CD14-positive monocyte (primary cell): Measurements from ENCODE around the gene B4GALNT3. TPM values are rescaled to one million over a fixed set of nuclear protein-coding genes. Genes with fewer than 3 reads are reported as not detected.

Experiments used
- DNase-seq, 3 donors: peaks; one replicate each; pipeline ENCODE4 v3.0.0-alpha.2; 2011 to 2022
- H2AFZ ChIP-seq: 2 replicates; pipeline ENCODE4 v1.6.0; 2012; ENCODE audit warnings: mild to moderate bottlenecking, low read depth, low read length, inconsistent platforms; ENCODE audit not compliant: insufficient read depth, poor library complexity, severe bottlenecking
- H3K27ac ChIP-seq, 2 donors: 1 replicate in 1 of 2; 2 replicates in 1 of 2; pipeline ENCODE4 v1.5.1; 2012 to 2013; ENCODE audit warnings: low read length in 2 of 2, control low read depth in 1 of 2, inconsistent platforms in 1 of 2, low read depth in 1 of 2, mild to moderate bottlenecking in 1 of 2
- H3K27me3 ChIP-seq, 2 donors: one replicate each; pipeline versions ENCODE4 v1.6.0 to v1.6.1; 2011 to 2013; ENCODE audit warnings: low read length in 2 of 2; ENCODE audit not compliant: control insufficient read depth in 2 of 2, insufficient read depth in 2 of 2
- H3K36me3 ChIP-seq, 2 donors: replicated peaks in 1 of 2; 1 replicate in 1 of 2; 2 replicates in 1 of 2; pipeline versions ENCODE4 v1.5.1 to v1.6.1; 2012 to 2013; ENCODE audit warnings: low read length in 2 of 2, control low read depth in 1 of 2, inconsistent platforms in 1 of 2, mild to moderate bottlenecking in 1 of 2; ENCODE audit not compliant: insufficient read depth in 2 of 2, control insufficient read depth in 1 of 2
- H3K4me1 ChIP-seq, 2 donors: 1 replicate in 1 of 2; 2 replicates in 1 of 2; pipeline versions ENCODE4 v1.5.1 to v1.6.1; 2012 to 2013; ENCODE audit warnings: low read length in 2 of 2, control low read depth in 1 of 2, inconsistent platforms in 1 of 2, mild to moderate bottlenecking in 1 of 2, moderate library complexity in 1 of 2; ENCODE audit not compliant: insufficient read depth in 2 of 2, control insufficient read depth in 1 of 2
- H3K4me2 ChIP-seq: replicated peaks from 2 replicates; pipeline ENCODE3; 2012; ENCODE audit warnings: low read length, moderate library complexity, mild to moderate bottlenecking; ENCODE audit not compliant: poor library complexity, severe bottlenecking; ENCODE audit errors: extremely low read depth
- H3K4me3 ChIP-seq, 3 experiments: fragments of 200-600 bp in 1 of 3; sonication (generic) in 1 of 3; replicated peaks in 1 of 3; 1 replicate in 2 of 3; 2 replicates in 1 of 3; pipeline ENCODE4 v1.5.1; 2011 to 2013; ENCODE audit warnings: low read length in 3 of 3, mild to moderate bottlenecking in 3 of 3, control low read depth in 2 of 3, low read depth in 2 of 3, inconsistent platforms in 1 of 3, moderate library complexity in 1 of 3
- H3K79me2 ChIP-seq: 2 replicates; pipeline ENCODE4 v1.6.0; 2012; ENCODE audit warnings: mild to moderate bottlenecking, control low read depth, inconsistent platforms, low read length, moderate library complexity; ENCODE audit not compliant: insufficient read depth
- H3K9ac ChIP-seq: 2 replicates; pipeline ENCODE4 v1.6.0; 2017; ENCODE audit warnings: low read length, mild to moderate bottlenecking; ENCODE audit not compliant: insufficient read depth, poor library complexity, severe bottlenecking
- H3K9me3 ChIP-seq, 2 donors: replicated peaks in 1 of 2; 1 replicate in 1 of 2; 2 replicates in 1 of 2; pipeline versions ENCODE4 v1.5.1 to v1.6.1; 2012 to 2013; ENCODE audit warnings: low read length in 2 of 2, control low read depth in 1 of 2; ENCODE audit not compliant: control insufficient read depth in 1 of 2, insufficient read depth in 1 of 2
- H4K20me1 ChIP-seq: 2 replicates; pipeline ENCODE4 v1.6.0; 2012; ENCODE audit warnings: mild to moderate bottlenecking, low read length, control low read depth, moderate library complexity; ENCODE audit not compliant: insufficient read depth
- H3K27ac Mint-ChIP-seq, 7 donors: one replicate each; pipeline ENCODE4 v1.8.0; 2020; ENCODE audit warnings: mild to moderate bottlenecking in 7 of 7, mixed read lengths in 7 of 7, moderate library complexity in 6 of 7, inconsistent platforms in 2 of 7
- H3K27me3 Mint-ChIP-seq, 3 donors: one replicate each; pipeline ENCODE4 v1.8.0; 2021 to 2022; ENCODE audit warnings: low read depth in 3 of 3, mild to moderate bottlenecking in 3 of 3, mixed read lengths in 3 of 3, moderate library complexity in 3 of 3, inconsistent platforms in 1 of 3
- H3K36me3 Mint-ChIP-seq, 2 donors: one replicate each; pipeline ENCODE4 v1.8.0; 2020; ENCODE audit warnings: mixed read lengths in 2 of 2, inconsistent platforms in 1 of 2, mild to moderate bottlenecking in 1 of 2
- H3K4me1 Mint-ChIP-seq: one replicate; pipeline ENCODE4 v1.8.0; 2020; ENCODE audit warnings: mild to moderate bottlenecking, mixed read lengths
- H3K4me3 Mint-ChIP-seq, 2 donors: one replicate each; pipeline ENCODE4 v1.8.0; 2020; ENCODE audit warnings: mild to moderate bottlenecking in 2 of 2, mixed read lengths in 2 of 2, moderate library complexity in 1 of 2
- H3K9me3 Mint-ChIP-seq, 7 donors: one replicate each; pipeline ENCODE4 v1.8.0; 2020 to 2022; ENCODE audit warnings: mixed read lengths in 7 of 7, mild to moderate bottlenecking in 6 of 7, moderate library complexity in 6 of 7, inconsistent platforms in 2 of 7
- WGBS: methylation state at CpG from one replicate; pipeline ENCODE4 v1.1.5; 2013; ENCODE audit warnings: missing lambda C conversion rate; ENCODE audit not compliant: insufficient coverage; 5-methylcytosine and 5-hydroxymethylcytosine counted together
- intact Hi-C, 2 donors: fragments of 100-400 bp; cut with micrococcal nuclease; formaldehyde crosslinking; loops; one replicate each; pipeline versions ENCODE4 v1.15.0 to v1.15.1; 2023
- polyA plus RNA-seq, 3 donors: library from polyadenylated mRNA; depleted of rRNA in 1 of 3; unstranded in 2 of 3; stranded (reverse) in 1 of 3; fragments of 300-500 nt in 2 of 3; fragments of >200 nt in 1 of 3; fragmentation: Illumina TruSeq in 2 of 3; gene quantifications; 1 replicate in 2 of 3; 2 replicates in 1 of 3; pipeline ENCODE4 v1.2.3, GENCODE V29; 2012 to 2021
- TF ChIP-seq, protein P1 (sequence below): fragments of 200-600 bp; IDR thresholded peaks from one replicate; pipeline ENCODE4 v1.8.0; 2022; ENCODE audit warnings: antibody characterized with exemption, mild to moderate bottlenecking

The B4GALNT3 gene
- polyA plus RNA-seq, 3 donors = 0.09 to 0.10 TPM; not detected in 1

DNA sequence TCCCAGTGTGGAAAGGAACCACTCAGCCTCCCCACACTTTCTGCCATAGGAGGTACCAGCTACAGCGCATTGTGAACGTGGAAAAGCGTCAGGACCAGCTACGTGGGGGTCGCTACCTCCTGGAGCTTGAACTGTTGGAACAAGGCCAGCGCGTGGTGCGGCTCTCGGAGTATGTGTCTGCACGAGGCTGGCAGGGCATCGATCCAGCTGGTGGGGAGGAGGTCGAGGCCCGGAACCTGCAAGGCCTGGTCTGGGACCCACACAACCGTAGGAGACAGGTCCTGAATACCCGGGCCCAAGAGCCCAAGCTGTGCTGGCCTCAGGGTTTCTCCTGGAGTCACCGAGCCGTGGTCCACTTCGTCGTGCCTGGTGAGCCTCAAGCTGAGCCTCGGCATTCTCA is 96.8 kb downstream of the B4GALNT3 start:
- peaks cover 0 to 4% of the 10 kb centered on the region in 2 donors for H3K36me3 Mint-ChIP-seq
- no peak overlapping the region for H3K4me2 ChIP-seq
- no peak overlapping the region for H3K9ac ChIP-seq
- no peak overlapping the region for H3K27ac Mint-ChIP-seq
- H3K9me3 ChIP-seq = no peaks in the 10 kb centered on the region
- intact Hi-C loops = no loop called here
- no peaks in the 10 kb centered on the region for H4K20me1 ChIP-seq
- peaks cover 40% of the 10 kb centered on the region for H3K4me1 Mint-ChIP-seq
- peaks cover 10 to 22% (median 18%) of the 10 kb centered on the region in 3 donors for H3K27me3 Mint-ChIP-seq
- no peak overlapping the region for H3K4me3 ChIP-seq
- H3K27ac ChIP-seq = no peak overlapping the region
- no peak overlapping the region for H3K4me3 Mint-ChIP-seq
- no peaks in the 10 kb centered on the region for H3K79me2 ChIP-seq
- H2AFZ ChIP-seq = no peak overlapping the region
- H3K27me3 ChIP-seq = no peaks in the 10 kb centered on the region
- H3K4me1 ChIP-seq = peaks cover 31 to 47% of the 10 kb centered on the region in 2 donors
- WGBS = 95% methylated on average over 20 of the region's 20 CpGs
- no peak for DNase-seq
- TF ChIP-seq, protein P1, sequence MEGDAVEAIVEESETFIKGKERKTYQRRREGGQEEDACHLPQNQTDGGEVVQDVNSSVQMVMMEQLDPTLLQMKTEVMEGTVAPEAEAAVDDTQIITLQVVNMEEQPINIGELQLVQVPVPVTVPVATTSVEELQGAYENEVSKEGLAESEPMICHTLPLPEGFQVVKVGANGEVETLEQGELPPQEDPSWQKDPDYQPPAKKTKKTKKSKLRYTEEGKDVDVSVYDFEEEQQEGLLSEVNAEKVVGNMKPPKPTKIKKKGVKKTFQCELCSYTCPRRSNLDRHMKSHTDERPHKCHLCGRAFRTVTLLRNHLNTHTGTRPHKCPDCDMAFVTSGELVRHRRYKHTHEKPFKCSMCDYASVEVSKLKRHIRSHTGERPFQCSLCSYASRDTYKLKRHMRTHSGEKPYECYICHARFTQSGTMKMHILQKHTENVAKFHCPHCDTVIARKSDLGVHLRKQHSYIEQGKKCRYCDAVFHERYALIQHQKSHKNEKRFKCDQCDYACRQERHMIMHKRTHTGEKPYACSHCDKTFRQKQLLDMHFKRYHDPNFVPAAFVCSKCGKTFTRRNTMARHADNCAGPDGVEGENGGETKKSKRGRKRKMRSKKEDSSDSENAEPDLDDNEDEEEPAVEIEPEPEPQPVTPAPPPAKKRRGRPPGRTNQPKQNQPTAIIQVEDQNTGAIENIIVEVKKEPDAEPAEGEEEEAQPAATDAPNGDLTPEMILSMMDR = no peak
- no peaks in the 10 kb centered on the region for H3K36me3 ChIP-seq
- H3K9me3 Mint-ChIP-seq = peaks cover 0 to 2% (median 0%) of the 10 kb centered on the region in 7 donors

- H3K9me3 Mint-ChIP-seq = peaks cover 0 to 2% (median 0%) of the 10 kb centered on the region in 7 donors
- H3K79me2 ChIP-seq = peaks cover 11% of the 10 kb centered on the region
- DNase-seq = no peak
- no peaks in the 10 kb centered on the region for H3K9me3 ChIP-seq
- peaks cover 52% of the 10 kb centered on the region for H3K4me1 Mint-ChIP-seq
- no peak overlapping the region for H3K4me3 Mint-ChIP-seq
- peaks cover 0 to 4% of the 10 kb centered on the region in 2 donors for H3K36me3 Mint-ChIP-seq
- no peak overlapping the region for H3K4me2 ChIP-seq
- WGBS = 89% methylated on average over 4 of the region's 4 CpGs
- H4K20me1 ChIP-seq = no peaks in the 10 kb centered on the region
- no peaks in the 10 kb centered on the region for H3K27me3 ChIP-seq
- peaks cover 47 to 59% of the 10 kb centered on the region in 2 donors for H3K4me1 ChIP-seq
- no peak overlapping the region for H2AFZ ChIP-seq
- H3K27ac ChIP-seq = no peak overlapping the region
- no peak overlapping the region for H3K27ac Mint-ChIP-seq
- TF ChIP-seq, protein P1 = no peak
- H3K27me3 Mint-ChIP-seq = peaks cover 5 to 7% (median 6%) of the 10 kb centered on the region in 3 donors
- H3K36me3 ChIP-seq = no peaks in the 10 kb centered on the region
- no peak overlapping the region for H3K4me3 ChIP-seq
- intact Hi-C loops = no loop called here
- H3K9ac ChIP-seq = no peak overlapping the region
Measured at GRCh38 chr12:558580-558979, 98.8 kb downstream of the B4GALNT3 start.
